Embryonic facial prominence (tissue), 1 donor: ENCODE results near the gene POGK.
A peak's percentile ranks its signal among the peaks of the same experiment; 100 is the strongest.
"Not testable (repeated sequence)": the region's sequence is repeated elsewhere in the genome, so short reads cannot be mapped to it uniquely, and the experiment has no call there.

Experiments
- DNase-seq: peaks from one replicate; pipeline ENCODE4 v3.0.0-alpha.2; 2016; ENCODE audit errors: extremely low spot score

The POGK gene

GRCh38 chr1:166857995-166858394, 18.7 kb downstream of the POGK start:
- no peak for DNase-seq

DNA sequence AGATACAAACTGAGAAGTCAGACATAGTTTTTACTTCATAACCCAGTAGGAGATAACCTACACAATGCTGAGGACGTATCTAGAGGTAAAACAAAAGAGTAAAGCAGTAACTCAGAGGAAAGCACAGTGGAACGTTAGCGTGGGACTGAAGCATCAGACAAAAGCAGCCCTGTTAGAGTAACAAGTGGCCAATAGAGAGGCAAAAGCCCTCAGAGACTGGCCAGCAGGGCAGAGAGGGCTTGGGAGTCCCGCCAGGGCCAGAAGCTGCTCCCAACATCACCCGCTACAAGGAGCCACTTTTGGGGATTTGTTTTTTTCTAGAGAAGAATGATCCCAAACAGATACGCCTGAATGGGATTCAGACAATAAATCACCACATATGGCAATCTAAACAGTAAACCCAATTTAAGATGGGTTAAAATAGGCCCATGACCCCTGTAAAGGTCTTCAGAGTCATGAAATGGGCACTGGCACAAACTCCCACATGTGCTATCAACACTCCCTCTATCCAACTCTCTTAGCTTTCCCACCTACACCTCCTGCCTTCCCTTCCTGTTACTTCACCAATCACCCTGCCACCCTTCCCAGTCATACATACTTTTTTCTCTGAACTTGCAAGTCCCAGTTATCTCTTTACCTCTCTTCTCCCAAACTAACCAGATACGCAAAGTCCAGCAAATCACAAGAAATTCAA, 19.6 kb downstream of the POGK start:
- no peak for DNase-seq

- DNase-seq: no peak
Observed at GRCh38 chr1:166859597-166859996, 20.3 kb downstream of the POGK start.

- DNase-seq: no peak
Observed at GRCh38 chr1:166865926-166866325, 26.7 kb downstream of the POGK start.

DNA sequence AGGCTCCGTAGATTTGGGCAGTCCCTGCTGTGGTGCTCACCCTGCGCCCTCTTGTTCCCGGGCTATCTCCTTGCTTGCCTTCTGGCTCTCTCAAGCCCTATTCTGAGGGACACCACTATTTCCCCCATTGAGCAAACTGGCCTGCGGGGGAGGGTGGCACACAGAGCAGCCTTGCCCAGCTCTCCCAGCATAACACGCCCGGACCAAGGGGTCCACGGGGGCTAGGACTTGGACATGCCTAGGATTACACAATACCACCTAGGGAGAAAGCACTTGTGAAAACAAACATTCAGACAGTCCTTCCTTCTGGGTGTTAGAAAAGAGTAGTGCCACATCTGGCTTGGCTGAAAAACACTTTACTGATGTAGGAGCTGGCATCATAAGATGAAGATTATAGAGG, 29.4 kb downstream of the POGK start:
- no peak for DNase-seq

- no peak for DNase-seq
Observed at GRCh38 chr1:166869318-166870099, 30.2 kb downstream of the POGK start.

DNA sequence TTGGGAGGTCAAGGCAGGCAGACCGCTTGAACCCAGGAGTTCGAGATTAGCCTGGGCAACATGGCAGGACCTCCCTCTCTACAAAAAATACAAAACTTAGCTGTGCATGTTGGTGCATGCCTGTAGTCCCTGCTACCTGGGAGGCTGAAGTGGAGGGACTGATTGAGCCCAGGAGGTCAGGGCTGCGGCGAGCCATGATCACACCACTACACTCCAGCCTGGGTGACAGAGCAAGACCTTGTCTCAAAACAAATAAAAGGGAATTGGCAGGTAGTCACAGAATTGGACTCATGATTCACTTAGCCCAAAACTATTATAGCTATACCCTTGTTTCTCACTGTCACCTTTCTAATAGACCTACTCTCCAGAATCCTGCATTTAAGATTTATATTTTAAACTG, 31.3 kb downstream of the POGK start:
- no peak for DNase-seq

GRCh38 chr1:166874464-166874863, 35.2 kb downstream of the POGK start:
- DNase-seq: no peak

GRCh38 chr1:166875302-166875733, 36.0 kb downstream of the POGK start:
- DNase-seq: no peak

DNA sequence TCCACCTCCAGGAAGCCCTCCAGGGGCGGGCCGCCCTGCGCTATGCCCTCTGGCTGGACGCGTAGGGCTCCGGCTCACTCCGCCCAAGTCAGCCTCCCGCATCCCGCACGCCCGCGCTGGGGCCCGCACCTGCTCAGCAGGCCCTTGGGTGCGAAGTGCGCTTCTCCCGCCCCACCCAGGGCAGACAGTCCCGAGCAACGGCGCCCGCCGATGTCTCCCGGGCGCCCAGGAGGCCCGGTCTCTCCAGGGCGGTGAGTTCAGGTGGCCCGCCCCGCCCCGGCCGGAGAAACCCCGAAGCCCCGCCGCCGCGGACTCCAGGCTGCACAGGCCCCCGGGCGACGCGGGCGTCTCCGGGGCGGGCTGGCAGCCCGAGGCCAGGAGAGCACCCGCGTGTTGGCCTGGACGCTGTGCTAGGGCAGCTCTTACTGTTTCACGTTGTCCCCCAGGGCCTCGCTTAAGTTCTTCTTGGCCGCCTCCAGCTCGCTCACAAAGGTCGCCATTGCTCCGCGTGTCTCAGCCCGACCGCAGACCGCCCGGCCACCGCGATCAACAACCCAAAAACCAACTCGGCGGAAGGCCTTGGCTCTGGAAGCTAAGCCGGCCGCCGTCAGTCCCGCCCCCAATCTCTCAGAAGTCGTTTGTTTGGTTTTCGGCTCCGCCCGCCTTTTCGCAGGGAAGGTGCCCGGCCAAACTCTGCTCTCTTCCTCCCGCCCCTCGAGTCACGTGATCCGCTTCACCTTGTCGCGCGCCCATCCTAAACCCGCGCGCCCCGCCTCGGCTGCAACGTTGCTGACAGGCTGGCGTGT, 36.7 kb downstream of the POGK start, which contains the start of gene TADA1:
Gene TADA1 (minus strand): TSS at position 531 of the 806 bp plus-strand sequence. CDS start 31 bp downstream, at position 500.
- peak; percentile 97 for DNase-seq

DNA sequence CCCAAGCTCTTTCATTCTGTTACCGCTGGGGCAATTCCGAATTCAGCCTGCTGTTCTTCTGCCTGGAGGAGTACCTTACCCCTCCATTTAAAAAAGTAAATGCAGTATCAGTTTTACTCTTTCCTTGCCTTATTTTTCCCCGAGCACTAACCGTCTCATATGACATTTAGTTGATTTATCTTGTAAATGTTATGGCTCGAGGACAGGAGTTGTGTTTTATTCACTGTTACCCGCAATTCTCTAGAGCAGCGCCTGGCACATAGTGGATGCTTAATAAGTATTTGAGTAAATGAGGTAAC, 37.2 kb downstream of the POGK start:
- DNase-seq: no peak

DNA sequence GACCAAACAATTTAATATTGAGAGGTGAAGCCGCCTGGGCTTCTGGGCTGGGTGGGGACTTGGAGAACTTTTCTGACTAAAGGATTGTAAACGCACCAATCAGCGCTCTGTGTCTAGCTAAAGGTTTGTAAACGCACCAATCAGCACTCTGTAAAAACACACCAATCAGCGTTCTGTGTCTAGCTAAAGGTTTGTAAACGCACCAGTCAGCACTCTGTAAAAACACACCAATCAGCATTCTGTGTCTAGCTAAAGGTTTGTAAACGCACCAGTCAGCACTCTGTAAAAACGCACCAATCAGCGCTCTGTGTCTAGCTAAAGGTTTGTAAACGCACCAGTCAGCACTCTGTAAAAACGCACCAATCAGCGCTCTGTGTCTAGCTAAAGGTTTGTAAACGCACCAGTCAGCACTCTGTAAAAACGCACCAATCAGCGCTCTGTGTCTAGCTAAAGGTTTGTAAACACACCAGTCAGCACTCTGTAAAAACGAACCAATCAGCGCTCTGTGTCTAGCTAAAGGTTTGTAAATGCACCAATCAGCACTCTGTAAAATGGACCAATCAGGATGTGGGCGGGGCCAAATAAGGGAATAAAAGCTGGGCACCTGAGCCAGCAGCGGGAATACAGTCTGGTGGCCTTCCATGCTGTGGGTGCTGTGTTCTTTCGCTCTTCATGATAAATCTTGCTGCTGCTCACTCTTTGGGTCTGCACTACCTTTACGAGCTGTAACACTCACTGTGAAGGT, 39.1 kb downstream of the POGK start:
- DNase-seq: not testable (repeated sequence)

- DNase-seq: no peak
Observed at GRCh38 chr1:166882893-166883292, 43.6 kb downstream of the POGK start.

DNA sequence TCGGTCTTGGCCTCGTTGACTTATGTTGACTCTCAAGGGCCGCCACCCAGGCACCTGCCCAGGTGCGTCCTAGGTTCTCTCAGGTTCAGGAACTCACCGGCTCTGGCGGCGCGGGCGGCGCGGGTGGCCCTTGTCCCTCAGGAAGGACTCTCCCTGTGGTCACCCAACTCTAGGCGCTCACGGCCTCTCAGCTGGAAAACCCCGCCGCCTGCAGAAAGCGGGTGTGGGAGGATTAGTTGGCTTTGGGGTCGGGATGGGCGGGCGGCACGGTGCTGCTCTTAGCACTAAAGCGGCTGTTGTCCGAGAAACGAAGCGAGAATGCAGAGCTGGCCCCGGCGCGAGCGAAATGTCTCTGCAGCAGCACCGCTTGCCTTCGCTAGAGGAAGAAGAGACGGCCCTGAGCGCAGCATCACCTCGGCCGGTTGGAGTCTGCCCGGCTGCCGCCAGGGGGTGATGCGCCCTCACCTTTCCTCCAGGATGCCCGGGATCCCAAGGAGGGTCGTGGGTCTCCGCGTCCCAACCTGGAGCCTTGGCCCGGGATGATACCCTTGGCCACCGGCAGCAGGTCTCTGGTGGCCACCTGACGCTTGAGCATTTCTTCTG, 44.9 kb downstream of the POGK start:
- no peak for DNase-seq

DNA sequence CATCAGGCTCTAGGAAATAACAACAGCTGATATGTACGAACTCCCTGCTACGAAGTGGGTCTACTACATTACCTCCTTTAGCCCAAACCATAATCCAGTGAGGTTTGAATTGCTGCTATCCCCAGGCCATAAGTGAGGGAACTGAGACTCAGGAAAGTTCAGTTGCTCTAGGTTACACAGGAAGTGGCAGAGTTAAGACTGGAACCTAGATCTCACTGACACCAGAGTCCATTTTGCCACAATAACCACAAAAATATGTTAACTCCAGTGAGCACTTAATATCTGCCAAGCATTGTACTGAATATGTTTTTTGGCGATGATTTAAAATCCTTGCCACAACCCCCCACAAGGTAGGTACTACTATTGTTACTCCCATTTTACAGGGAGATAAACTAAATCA, 45.7 kb downstream of the POGK start:
- DNase-seq: no peak

GRCh38 chr1:166888373-166889111, 49.3 kb downstream of the POGK start:
- DNase-seq: no peak

DNA sequence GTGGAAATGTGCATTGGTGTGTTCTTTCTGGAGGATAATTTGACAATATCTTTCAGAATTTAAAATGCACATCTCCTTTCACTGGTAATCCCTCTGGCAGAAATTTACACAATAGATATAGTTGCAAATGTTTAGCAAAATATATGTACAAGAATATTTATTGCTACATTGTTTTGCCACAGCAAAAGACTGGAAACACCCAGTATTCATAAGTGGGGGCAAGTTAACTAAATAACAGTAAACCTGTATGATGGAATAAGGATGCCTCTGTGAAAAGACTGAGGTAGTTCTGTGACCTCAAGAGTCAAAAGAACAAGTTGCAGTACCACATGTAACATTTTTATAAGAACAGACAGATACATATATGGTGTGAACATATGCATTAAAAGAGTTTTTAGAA, 50.5 kb downstream of the POGK start:
- no peak for DNase-seq

DNA sequence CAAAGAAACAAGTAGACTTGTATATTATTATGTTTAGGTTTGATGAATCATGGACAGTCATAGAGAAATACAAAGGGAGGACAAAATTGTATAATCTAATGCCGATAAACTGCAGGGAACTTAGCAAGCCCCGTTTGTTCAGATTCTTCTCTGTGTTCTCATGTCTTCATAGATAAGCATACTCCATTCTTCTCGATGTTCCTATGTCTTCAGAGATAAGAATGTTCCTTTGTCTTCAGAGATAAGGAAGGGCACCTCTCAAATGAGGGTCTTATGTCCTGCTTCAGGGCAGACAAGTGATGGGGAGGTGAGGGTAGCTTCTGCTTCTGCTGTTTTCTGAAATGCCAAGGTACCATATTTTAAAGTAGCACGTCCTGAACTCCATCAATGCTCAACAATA, 56.5 kb downstream of the POGK start:
- DNase-seq: no peak

GRCh38 chr1:166899769-166900168, 60.5 kb downstream of the POGK start:
- DNase-seq: no peak

GRCh38 chr1:166900987-166901386, 61.7 kb downstream of the POGK start:
- no peak for DNase-seq

- no peak for DNase-seq
Observed at GRCh38 chr1:166902279-166902678, 63.0 kb downstream of the POGK start.
